HG02884 (cell line): ENCODE measurements around the gene ARHGEF11.

Experiments
- ATAC-seq: cut with Tn5 transposase; IDR thresholded peaks from one replicate; pipeline ENCODE4 v1.9.1; 2021; ENCODE audit warnings: mild to moderate bottlenecking, moderate library complexity; ENCODE audit not compliant: unreplicated experiment

The ARHGEF11 gene

GRCh38 chr1:156956333-156956732, 89.2 kb downstream of the ARHGEF11 start:
- ATAC-seq, result no peak

- no peak for ATAC-seq
Observed at GRCh38 chr1:156953571-156953970, 92.0 kb downstream of the ARHGEF11 start.

GRCh38 chr1:156951371-156951770, 94.2 kb downstream of the ARHGEF11 start:
- no peak for ATAC-seq

- ATAC-seq, result no peak
Observed at GRCh38 chr1:156949127-156949526, 96.4 kb downstream of the ARHGEF11 start.

GRCh38 chr1:156948708-156949107, 96.8 kb downstream of the ARHGEF11 start:
- ATAC-seq, result no peak

GRCh38 chr1:156947818-156948525, 97.6 kb downstream of the ARHGEF11 start:
- ATAC-seq, result no peak

GRCh38 chr1:156947127-156947526, 98.4 kb downstream of the ARHGEF11 start:
- no peak for ATAC-seq

GRCh38 chr1:156945881-156946661, 99.5 kb downstream of the ARHGEF11 start:
- no peak for ATAC-seq

- ATAC-seq, result no peak
Observed at GRCh38 chr1:156944848-156945247, 100.7 kb downstream of the ARHGEF11 start.

- ATAC-seq, result no peak
Observed at GRCh38 chr1:156944268-156944667, 101.3 kb downstream of the ARHGEF11 start.

- no peak for ATAC-seq
Observed at GRCh38 chr1:156943756-156944155, 101.8 kb downstream of the ARHGEF11 start.

- ATAC-seq, result no peak
Observed at GRCh38 chr1:156942576-156942975, 103.0 kb downstream of the ARHGEF11 start.

GRCh38 chr1:156942176-156942575, 103.4 kb downstream of the ARHGEF11 start:
- ATAC-seq, result no peak

GRCh38 chr1:156941675-156942074, 103.9 kb downstream of the ARHGEF11 start:
- no peak for ATAC-seq

- ATAC-seq, result no peak
Observed at GRCh38 chr1:156939786-156940334, 105.7 kb downstream of the ARHGEF11 start.

GRCh38 chr1:156938813-156939212, 106.7 kb downstream of the ARHGEF11 start:
- ATAC-seq, result no peak

- no peak for ATAC-seq
Observed at GRCh38 chr1:156937883-156938282, 107.7 kb downstream of the ARHGEF11 start.

- no peak for ATAC-seq
Observed at GRCh38 chr1:156936721-156937220, 108.8 kb downstream of the ARHGEF11 start.

GRCh38 chr1:156936191-156936590, 109.4 kb downstream of the ARHGEF11 start:
- no peak for ATAC-seq

- no peak for ATAC-seq
Observed at GRCh38 chr1:156935505-156936128, 109.9 kb downstream of the ARHGEF11 start.

GRCh38 chr1:156933136-156933535, 112.4 kb downstream of the ARHGEF11 start:
- no peak for ATAC-seq
